Measurements from ENCODE around the gene PACS2. TPM values are rescaled to one million over a fixed set of nuclear protein-coding genes. Genes with fewer than 3 reads are reported as not detected.
A peak's percentile ranks its signal among the peaks of the same experiment; 100 is the strongest.
"Not testable (repeated sequence)": the region's sequence is repeated elsewhere in the genome, so short reads cannot be mapped to it uniquely, and the experiment has no call there.

The PACS2 gene
- 10 to 100 TPM; 27.8 to 40.2 TPM for total RNA-seq

GRCh38 chr14:105314287-105315200 is at the start of gene PACS2:
PACS2 (plus strand) TSS chr14:105314748; CDS start chr14:105314919, 171 bp downstream.
- no peaks in the 10 kb centered on the region for H3K9me3 Mint-ChIP-seq (ENCODE audit: low read depth)
- H3K4me3 Mint-ChIP-seq: peak within 1 kb of the TSS; percentile 76
- ATAC-seq: peak; percentile 88
- peak; percentile 77 for DNase-seq
- peaks cover 34% of the 10 kb centered on the region for H3K4me1 Mint-ChIP-seq
- CTCF ChIA-PET: interaction anchor here (0.6 to 2.3 kb wide), 8 partner anchors 9 to 224 kb away, joined by 3 to 13 read pairs (median 4); partner anchors contain the start of gene BRF1
- H3K36me3 Mint-ChIP-seq: no peaks in the 10 kb centered on the region
- peak within 1 kb of the TSS; percentile 62 for H3K27ac Mint-ChIP-seq
- H3K27me3 Mint-ChIP-seq: no peaks in the 10 kb centered on the region

- ATAC-seq (no peak), DNase-seq (no peak)
- Mint-ChIP-seq H3K36me3 (peaks cover 3% of the 10 kb centered on the region), H3K9me3 (ENCODE audit: low read depth) (no peaks in the 10 kb centered on the region), H3K27me3 (no peaks in the 10 kb centered on the region), H3K27ac (no peak overlapping the region), H3K4me1 (no peaks in the 10 kb centered on the region), H3K4me3 (no peak overlapping the region)
- CTCF ChIA-PET: interaction anchor here (1.4 kb wide), 1 partner anchor 178 kb away, joined by 4 read pairs; no protein-coding TSS in a partner anchor
Observed at GRCh38 chr14:105267820-105268548, 46.6 kb upstream of the PACS2 start.

GRCh38 chr14:105268736-105269354 is 45.7 kb upstream of the PACS2 start:
- Mint-ChIP-seq H3K36me3 (peaks cover 2% of the 10 kb centered on the region), H3K4me3 (no peak overlapping the region), H3K27ac (no peak overlapping the region), H3K27me3 (no peaks in the 10 kb centered on the region), H3K4me1 (no peaks in the 10 kb centered on the region), H3K9me3 (ENCODE audit: low read depth) (no peaks in the 10 kb centered on the region)
- DNase-seq (no peak), ATAC-seq (no peak)
- CTCF ChIA-PET: interaction anchor here (1.4 kb wide), 1 partner anchor 178 kb away, joined by 4 read pairs; no protein-coding TSS in a partner anchor

GRCh38 chr14:105269405-105269804 is 45.1 kb upstream of the PACS2 start:
- H3K36me3 Mint-ChIP-seq: no peaks in the 10 kb centered on the region
- DNase-seq: no peak
- ATAC-seq: no peak
- no peaks in the 10 kb centered on the region for H3K9me3 Mint-ChIP-seq (ENCODE audit: low read depth)
- no peaks in the 10 kb centered on the region for H3K27me3 Mint-ChIP-seq
- H3K4me3 Mint-ChIP-seq: no peak overlapping the region
- H3K27ac Mint-ChIP-seq: no peak overlapping the region
- CTCF ChIA-PET: no interaction called here
- H3K4me1 Mint-ChIP-seq: no peaks in the 10 kb centered on the region

- no peak for DNase-seq
- Mint-ChIP-seq H3K36me3 (no peaks in the 10 kb centered on the region), H3K9me3 (ENCODE audit: low read depth) (no peaks in the 10 kb centered on the region), H3K27me3 (no peaks in the 10 kb centered on the region), H3K4me3 (no peak overlapping the region), H3K27ac (no peak overlapping the region), H3K4me1 (no peaks in the 10 kb centered on the region)
- ATAC-seq: no peak
- CTCF ChIA-PET: interaction anchor here (0.8 to 1.0 kb wide), 3 partner anchors 81 to 257 kb away, joined by 3 to 4 read pairs (median 4); no protein-coding TSS in a partner anchor
Observed at GRCh38 chr14:105271224-105271890, 43.2 kb upstream of the PACS2 start.

GRCh38 chr14:105272623-105273022 is 41.9 kb upstream of the PACS2 start:
- H3K36me3 Mint-ChIP-seq: no peaks in the 10 kb centered on the region
- H3K9me3 Mint-ChIP-seq (ENCODE audit: low read depth): no peaks in the 10 kb centered on the region
- no peak overlapping the region for H3K4me3 Mint-ChIP-seq
- H3K27ac Mint-ChIP-seq: no peak overlapping the region
- no peaks in the 10 kb centered on the region for H3K4me1 Mint-ChIP-seq
- CTCF ChIA-PET: no interaction called here
- ATAC-seq (no peak), DNase-seq (no peak)
- H3K27me3 Mint-ChIP-seq: no peaks in the 10 kb centered on the region

GRCh38 chr14:105273062-105273461 is 41.5 kb upstream of the PACS2 start:
- Mint-ChIP-seq H3K4me1 (no peaks in the 10 kb centered on the region), H3K27ac (no peak overlapping the region), H3K36me3 (no peaks in the 10 kb centered on the region)

GRCh38 chr14:105274637-105275036 is 39.9 kb upstream of the PACS2 start:
- no peak for ATAC-seq
- DNase-seq: no peak
- Mint-ChIP-seq H3K4me1 (no peaks in the 10 kb centered on the region), H3K9me3 (ENCODE audit: low read depth) (no peaks in the 10 kb centered on the region), H3K36me3 (no peaks in the 10 kb centered on the region), H3K27ac (no peak overlapping the region), H3K27me3 (no peaks in the 10 kb centered on the region), H3K4me3 (no peak overlapping the region)
- CTCF ChIA-PET: interaction anchor here (1.2 kb wide), 1 partner anchor 258 kb away, joined by 3 read pairs; no protein-coding TSS in a partner anchor

More at GRCh38 chr14:105273062-105273461, 41.5 kb upstream of the PACS2 start:
- Mint-ChIP-seq H3K27me3 (no peaks in the 10 kb centered on the region), H3K9me3 (ENCODE audit: low read depth) (no peaks in the 10 kb centered on the region), H3K4me3 (no peak overlapping the region)
- DNase-seq (no peak), ATAC-seq (no peak)
- CTCF ChIA-PET: no interaction called here

GRCh38 chr14:105275267-105275946 is 39.1 kb upstream of the PACS2 start:
- Mint-ChIP-seq H3K27ac (no peak overlapping the region), H3K27me3 (no peaks in the 10 kb centered on the region), H3K4me1 (no peaks in the 10 kb centered on the region), H3K36me3 (no peaks in the 10 kb centered on the region), H3K9me3 (ENCODE audit: low read depth) (no peaks in the 10 kb centered on the region), H3K4me3 (no peak overlapping the region)
- ATAC-seq (no peak), DNase-seq (no peak)
- CTCF ChIA-PET: interaction anchor here (1.2 kb wide), 1 partner anchor 257 kb away, joined by 3 read pairs; no protein-coding TSS in a partner anchor

- H3K27ac Mint-ChIP-seq; H3K4me3 Mint-ChIP-seq; CTCF ChIA-PET; H3K9me3 Mint-ChIP-seq (ENCODE audit: low read depth); H3K27me3 Mint-ChIP-seq; DNase-seq; H3K4me1 Mint-ChIP-seq; H3K36me3 Mint-ChIP-seq; ATAC-seq: not testable (repeated sequence)
Observed at GRCh38 chr14:105277448-105277847, 37.1 kb upstream of the PACS2 start.

- H3K27me3 Mint-ChIP-seq: no peaks in the 10 kb centered on the region
- no peak for ATAC-seq
- no peaks in the 10 kb centered on the region for H3K36me3 Mint-ChIP-seq
- H3K9me3 Mint-ChIP-seq (ENCODE audit: low read depth): no peaks in the 10 kb centered on the region
- H3K27ac Mint-ChIP-seq: no peak overlapping the region
- DNase-seq: no peak
- H3K4me1 Mint-ChIP-seq: peaks cover 18% of the 10 kb centered on the region
- CTCF ChIA-PET: interaction anchor here (1.7 kb wide), 1 partner anchor 233 kb away, joined by 3 read pairs; no protein-coding TSS in a partner anchor
- no peak overlapping the region for H3K4me3 Mint-ChIP-seq
Observed at GRCh38 chr14:105279642-105280361, 34.7 kb upstream of the PACS2 start.

- Mint-ChIP-seq H3K4me1 (peaks cover 18% of the 10 kb centered on the region), H3K9me3 (ENCODE audit: low read depth) (no peaks in the 10 kb centered on the region), H3K27ac (no peak overlapping the region), H3K4me3 (no peak overlapping the region), H3K36me3 (no peaks in the 10 kb centered on the region), H3K27me3 (no peaks in the 10 kb centered on the region)
- ATAC-seq: no peak
- no peak for DNase-seq
- CTCF ChIA-PET: no interaction called here
Observed at GRCh38 chr14:105280525-105280924, 34.0 kb upstream of the PACS2 start.

All from activated CD8-positive, alpha-beta memory T cell treated with anti-CD3 and anti-CD28 coated beads, Interleukin-2, amount 10 ng/mL, durations not matched to agents 7 days and 5 days (primary cell).